ENCODE results near the gene SART1.

DNA sequence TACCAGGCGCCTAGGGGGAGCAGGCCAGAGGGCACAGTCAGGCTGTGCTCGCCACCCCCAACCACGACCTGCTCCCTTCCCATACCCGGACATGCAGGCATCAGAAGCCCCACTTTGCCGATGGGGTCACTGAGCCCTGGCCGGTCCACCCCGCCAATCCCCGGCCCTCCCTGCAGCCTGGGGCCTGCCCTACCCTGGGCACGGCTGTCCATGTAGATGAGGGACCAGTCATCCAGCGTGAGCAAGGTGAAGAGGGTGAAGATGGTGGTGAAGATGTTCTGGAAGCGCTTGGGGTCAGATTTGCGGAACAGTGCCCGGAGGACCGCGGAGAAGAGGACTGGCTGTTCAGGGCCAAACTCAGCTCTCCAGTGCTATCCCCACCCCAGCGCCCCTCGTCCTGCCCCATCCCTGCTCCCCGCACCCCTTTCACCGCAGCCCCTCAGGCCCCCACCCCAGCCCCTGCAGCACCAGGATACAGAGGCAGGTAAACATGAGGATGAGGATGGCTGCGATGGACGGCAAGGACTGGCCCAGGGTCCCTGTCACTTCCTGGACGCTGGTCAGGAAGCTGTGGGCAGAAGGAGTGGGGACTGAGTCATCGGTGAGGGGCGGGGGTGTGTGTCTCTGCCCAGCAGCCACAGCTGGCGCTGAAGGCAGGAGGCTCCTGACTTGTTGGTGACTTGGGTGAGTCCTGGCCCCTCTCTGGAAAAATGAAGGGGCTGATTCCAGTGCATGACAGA lies 59.3 kb downstream of the SART1 start:
- TF ChIP-seq CTCF (IDR thresholded peaks at IDR 0.05 in 2 of 3, conservative IDR thresholded peaks at IDR 0.05 in 1 of 3; ENCODE audit: control insufficient read depth in 2 of 3, extremely low read depth in 1 of 3, insufficient read depth in 1 of 3, low read depth in 3 of 3, low read length in 3 of 3) (no peak), CEBPB (IDR thresholded peaks at IDR 0.05; ENCODE audit: borderline replicate concordance in 1 of 2, low read depth in 2 of 2, low read length in 2 of 2) (no peak), NR2C2 (IDR thresholded peaks at IDR 0.05; ENCODE audit: borderline replicate concordance, control insufficient read depth, insufficient read length, low read depth) (no peak), MXI1 (IDR thresholded peaks at IDR 0.05; ENCODE audit: low read depth, low read length) (no peak), TAF1 (IDR thresholded peaks at IDR 0.05; ENCODE audit: borderline replicate concordance, low read depth, low read length) (no peak), IKZF1 (conservative IDR thresholded peaks at IDR 0.05) (no peak), FOXM1 (IDR thresholded peaks at IDR 0.05; ENCODE audit: low read depth, low read length) (no peak), NFYA (IDR thresholded peaks at IDR 0.05; ENCODE audit: borderline replicate concordance, low read depth, low read length) (no peak), CHD1 (IDR thresholded peaks at IDR 0.05; ENCODE audit: low read depth, low read length) (no peak), SMAD5 (IDR thresholded peaks at IDR 0.05; ENCODE audit: low read depth) (no peak)

All from GM12878 (cell line).